EH (cell line): ENCODE results near the gene UNC5A.

Experiments
- DNase-seq: peaks from one replicate; pipeline ENCODE4 v3.0.0-alpha.2; 2015; ENCODE audit warnings: low read depth

Gene UNC5A

DNA sequence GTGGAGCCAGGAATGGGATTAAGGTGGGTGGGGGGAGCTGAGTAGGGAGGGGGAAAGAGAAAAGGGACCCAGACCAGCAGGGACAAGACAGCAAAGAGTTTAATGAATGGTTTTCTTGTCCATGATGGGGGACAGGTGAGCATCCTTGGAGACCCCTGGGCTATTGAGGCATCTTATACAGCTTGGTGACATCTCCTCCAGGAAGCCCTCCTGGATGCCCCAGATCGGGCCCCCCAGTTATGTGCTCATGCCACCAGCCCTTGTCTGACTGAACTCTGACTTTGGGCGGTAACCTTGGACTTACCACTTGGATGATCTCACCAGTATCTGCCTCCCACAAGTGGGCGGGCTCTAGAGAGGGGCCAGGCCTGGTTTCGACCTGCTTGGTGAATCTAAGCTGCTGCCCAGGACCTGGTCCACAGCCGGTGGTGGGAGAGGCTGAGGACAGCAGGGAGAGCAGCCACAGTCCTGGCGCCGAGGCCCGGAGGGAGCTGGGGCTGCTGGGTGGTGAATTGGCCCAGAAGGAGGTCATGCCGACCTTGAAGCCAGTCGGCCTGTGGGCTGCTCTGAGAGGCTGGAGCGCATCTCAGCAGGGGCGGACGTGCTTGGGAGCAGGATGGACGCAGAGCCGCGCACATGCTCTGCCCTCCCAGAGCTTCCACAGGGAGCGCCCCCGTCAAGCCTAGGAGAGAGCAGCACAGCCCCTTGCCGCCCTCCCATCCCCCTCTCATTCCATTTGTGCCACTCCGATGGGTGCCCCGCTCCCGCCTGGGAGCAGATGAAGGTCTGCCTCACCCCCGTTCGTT, 36.2 kb downstream of the UNC5A start:
- DNase-seq = no peak

DNA sequence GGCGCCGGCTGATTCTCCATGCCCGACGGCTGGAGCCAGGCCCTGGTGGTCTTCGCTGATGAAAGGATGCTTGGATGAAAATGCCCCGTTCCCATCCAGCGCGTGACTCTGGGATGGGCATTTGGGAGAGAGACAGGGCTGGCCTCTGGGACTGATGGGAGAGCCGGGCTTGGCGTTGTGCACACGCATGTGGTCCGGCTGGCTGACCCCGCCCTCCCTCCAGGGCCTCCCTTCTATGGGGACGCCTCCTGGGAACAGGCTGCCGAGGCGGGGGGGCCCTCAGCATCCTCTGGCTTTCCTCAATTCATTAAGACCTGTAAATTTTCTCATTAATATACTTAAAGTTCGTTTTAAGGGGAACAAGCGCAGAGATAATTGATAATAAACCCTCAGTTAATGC, 36.8 kb downstream of the UNC5A start:
- no peak for DNase-seq

DNA sequence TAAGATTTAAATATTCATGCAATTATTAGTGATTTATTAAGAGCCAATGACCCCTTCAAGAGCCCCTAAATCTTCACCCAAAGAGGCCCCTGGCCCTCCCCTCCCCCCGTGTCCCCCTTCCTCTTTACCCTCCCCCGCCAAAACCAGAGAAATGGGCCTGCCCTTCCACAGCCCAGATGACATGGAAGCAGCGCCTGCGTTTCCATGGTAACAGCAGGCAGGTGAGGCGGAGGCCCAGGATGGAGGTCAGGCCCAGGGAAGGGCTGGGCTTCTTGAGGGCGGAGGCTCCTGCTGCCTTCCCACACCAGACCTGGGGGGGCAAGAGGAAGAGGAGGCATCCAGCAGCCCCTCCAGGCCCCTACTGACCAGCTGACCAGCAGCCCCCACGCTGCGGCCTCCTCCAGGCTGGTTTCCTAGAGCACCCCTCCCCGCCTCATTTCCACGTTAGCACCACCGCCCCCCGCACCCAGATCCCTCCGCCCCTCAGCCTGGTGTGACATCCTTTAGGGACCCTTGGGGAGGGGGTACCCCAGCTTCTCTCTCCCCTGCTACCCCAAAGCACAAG, 37.4 kb downstream of the UNC5A start:
- no peak for DNase-seq

DNA sequence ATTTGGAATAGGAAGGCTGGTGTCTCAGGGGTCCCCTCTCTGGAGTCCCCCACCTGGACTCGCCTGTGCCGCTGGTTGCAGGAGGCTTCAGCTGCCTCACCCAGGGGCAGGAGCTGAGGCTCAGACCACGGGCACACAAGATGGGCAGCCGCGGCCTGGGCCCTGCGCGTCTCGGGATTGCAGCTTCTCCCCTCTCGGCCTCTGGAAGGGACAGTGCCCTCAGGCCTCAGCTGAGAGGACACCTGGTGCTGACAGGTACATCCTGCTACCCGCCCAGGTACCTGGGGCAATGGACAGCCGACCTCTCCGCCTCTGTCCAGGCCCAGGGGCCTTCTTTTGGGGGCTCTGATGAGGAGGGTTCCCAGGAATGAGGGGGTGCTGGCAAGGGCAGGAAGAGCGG, 38.3 kb downstream of the UNC5A start:
- no peak for DNase-seq

DNA sequence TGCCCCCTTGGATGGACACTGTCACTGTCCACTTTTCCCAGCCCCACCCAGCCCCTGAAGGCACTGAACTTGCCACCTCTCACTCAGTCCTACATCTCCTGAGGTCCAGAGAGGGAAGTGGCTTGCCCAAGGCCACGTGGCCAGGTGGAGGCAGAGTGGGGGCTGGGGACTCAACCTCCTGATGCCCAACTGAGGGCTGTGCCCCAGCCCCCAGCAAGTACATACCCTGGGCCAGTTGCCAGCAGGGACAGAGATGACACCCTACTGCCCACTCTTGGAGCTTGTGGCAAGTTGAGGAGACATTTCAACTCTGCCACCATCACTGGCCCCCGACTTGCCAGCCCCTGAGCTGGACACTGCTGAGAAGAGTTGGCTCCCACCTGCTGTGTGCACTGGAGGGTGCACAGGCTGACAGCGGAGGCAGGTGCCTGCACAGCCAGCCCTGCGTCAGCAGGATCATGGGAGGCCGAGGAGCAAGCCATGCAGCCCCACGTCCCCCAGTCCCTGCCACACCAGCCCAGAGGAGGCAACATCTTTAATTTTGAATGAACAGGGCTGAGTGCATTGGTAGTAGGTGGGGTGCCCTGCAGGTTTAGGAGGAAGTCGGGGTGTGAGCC, 39.4 kb downstream of the UNC5A start:
- no peak for DNase-seq

DNA sequence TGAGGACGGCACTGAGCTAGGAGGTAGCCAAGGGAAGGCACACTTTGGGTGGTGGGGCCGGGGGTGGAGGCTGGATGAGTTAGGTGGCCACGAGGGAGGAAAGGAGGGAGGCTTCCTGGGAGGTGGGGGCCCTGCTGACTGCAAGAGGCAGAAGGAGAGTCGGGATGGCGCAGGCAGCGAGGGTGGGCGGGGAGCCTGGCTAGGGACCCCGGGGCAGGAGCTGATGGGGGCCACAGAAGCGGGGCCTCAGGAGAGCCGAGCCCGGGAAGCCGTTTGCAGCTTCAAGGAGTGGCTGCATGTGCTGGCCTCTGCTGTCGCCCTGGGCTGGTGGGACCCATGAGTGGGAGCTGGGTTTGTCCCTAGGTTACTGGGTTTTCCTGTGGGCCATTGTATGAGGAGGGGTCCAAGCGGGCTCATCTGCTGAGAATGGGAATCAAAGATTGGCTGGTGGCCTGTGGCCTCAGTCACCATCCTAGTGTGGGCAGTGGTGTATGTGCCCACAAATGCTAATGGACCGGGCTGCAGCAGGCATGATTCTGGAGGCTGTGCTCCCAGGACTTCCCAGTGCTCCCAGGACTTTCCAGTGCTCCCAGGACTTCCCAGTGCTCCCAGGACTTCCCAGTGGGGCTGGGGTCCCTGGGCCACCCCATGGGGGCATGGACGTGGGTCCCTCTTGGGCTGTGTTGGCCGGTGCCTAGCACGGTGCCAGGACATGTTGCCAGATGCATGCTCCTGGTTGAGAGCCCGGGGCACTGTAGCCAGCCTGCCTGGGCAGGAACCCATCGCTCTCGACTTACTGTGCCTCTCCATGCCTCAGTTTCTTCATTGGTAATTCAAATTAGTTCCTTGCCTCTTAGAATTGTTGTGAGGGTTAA, 40.2 kb downstream of the UNC5A start:
- DNase-seq = no peak

DNA sequence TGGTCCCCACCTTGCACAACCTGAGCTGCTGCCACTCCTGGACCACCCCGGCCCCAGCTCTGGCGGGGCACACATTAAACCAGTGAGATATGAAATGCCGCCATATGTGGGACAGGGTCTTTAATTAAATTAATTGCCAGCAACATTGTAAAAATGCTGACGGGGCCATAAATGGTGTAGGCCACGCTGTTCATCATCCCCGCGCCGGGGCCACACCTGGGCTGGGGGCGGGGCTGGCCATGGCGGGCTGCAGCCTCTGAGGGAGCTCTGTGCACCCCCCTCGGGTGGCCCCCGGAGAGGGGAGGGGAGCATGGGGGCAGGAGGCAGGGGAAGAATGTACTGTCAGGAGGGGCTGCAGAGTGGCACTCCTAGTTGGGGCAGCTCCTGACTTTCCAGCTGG, 41.0 kb downstream of the UNC5A start:
- DNase-seq = no peak

DNA sequence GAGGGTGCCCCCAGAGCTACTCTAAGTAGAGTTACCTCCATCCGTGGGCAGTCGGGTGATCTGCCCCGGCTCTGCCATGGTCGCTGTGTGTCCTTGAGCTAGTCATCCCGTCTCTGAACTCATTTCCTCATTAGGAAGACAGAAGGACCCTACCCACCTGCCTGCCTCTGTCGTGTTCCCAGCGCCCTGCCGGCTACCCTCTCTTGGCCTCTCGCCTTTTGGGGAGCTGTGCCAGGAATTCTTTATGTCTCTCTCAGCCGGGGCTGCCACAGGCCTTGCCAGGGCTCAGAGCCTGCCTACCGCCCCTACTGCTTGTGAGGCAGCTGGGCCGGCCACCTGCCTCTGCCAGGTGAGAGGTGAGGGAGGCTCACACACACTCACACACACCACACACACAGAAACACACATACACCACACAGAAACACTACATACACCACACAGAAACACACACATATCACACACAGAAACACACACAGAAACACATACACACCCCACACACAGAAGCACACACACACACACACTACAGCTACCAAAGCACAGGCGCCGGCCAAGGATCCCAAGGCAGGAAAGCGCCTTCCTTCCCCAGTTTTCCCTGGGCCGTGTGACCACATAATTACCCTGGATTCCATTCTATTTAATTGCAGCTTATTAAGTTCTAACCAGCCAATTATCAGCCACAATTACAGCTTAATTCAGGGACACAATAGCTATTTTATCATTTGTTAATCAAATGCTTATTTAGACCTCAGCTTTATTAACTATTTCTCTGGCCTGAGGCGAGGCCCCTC, 41.7 kb downstream of the UNC5A start:
- no peak for DNase-seq

DNA sequence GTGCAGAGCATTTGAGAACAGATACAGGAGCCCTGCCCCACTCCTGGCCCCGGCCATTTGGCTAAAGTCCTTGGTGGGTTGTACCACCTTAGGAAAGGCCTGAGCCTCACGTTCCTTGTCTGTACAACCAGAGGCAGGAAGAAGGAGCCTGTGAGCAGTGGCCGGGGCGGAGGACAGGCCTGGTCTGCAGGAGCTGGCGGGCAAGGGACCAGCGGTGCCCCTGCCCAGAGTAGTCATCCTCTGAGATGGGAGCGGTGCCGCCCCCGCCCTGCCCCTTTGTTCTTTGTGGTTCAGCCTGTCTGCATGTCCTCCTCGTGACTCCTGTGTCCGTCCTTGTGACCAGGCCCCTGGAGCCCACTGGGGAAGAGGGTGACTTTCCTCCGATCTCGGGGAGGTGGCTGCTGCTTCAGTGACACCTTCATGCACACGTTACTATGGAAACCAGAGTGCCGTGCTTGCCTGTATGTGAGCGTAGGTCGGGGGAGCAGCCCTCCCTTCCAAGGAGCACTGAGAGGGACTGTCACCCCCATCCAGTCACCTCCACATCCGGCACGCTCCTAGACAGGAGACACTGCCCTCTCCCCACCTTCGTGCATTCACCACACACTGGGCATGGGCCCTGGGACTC, 42.9 kb downstream of the UNC5A start:
- no peak for DNase-seq

DNA sequence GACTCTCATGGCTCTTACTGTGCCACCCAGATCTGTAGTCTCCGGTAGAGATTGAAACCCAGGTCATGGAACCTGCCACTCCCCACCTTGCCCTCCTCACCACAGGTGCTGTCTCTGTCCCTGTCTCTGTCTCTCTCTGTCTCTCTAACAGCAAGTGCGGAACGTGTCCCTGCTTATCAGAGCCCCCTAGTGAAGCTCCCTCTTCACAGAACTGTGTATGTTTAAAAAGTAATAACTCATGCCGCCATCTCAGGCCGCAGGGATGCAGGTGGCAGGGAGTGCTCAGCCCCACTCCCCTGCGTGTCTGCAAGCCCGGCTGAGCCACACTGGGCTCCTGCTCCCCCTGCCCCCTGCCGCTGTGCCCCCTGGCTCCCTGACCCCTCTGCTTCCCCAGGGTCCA, 43.8 kb downstream of the UNC5A start:
- no peak for DNase-seq

DNA sequence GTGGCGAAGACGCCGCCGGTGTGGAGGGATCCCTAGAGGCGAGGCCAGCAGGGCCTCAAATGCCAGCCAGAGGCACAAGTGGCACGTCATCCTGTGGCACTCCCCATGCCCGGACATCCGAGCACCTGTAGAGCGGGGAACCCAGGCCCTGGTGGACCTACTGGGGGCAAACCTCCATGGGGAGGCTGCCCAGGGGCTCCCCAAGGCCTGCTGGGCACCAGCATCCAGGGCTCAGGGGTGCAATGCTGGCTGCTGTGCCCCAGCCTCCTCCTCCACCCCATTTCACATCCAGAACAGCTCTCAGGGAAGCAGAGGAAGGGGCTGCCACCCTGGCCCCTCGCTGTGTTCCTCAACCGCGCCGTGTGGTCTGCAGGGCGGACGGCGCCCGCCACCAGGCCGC, 45.2 kb downstream of the UNC5A start:
- DNase-seq = no peak

DNA sequence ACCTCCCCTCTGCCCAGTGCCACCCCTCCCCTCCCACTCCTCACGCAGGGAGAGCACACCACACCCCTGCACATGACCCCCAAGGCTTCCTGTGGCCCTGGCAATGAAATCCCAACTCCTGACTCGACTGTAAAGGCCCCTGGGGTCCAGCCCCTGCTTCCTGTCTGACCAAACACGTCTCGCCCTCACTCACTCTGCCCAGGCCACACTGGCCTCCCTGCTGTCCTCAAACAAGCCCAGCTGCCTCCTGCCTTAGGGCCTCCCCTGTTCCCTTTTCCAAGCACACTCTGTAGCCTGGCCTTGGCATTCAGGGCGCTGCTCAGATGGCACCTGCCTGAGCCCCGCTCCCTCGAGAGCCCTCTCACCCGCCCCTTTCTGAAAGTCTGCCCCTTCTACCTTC, 46.4 kb downstream of the UNC5A start:
- no peak for DNase-seq

DNA sequence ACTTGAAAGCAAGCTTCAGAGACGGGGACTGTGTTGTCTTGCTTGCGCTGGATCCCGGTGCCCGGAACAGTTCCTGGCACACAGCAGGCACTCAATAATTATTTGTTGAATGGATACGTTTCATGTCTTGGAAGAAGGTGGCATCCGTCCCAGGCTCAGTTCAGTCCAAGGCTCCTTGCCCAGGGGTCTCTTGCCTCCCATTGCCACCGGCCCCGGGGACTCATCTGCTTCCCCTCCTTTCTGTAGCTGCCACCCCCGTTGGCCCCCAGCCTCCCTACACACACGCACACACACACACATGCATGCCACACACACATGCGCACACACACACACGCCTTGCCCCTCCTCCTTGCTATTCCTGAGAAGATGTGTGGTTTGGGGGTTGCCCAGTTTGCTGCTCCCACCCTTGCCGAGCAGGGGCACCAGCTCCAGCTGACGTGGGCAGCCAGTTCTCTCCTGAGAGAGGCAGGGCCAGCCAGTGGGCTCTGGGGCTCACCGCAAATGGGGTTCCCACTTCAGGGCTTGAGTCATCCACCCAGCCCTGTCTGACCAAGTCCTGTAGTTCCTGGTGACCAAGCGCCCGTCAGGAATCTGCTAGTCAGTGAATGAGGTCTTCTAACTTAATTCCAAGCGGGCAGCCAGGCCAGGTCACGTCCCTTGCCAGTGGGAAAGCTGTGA, 47.0 kb downstream of the UNC5A start:
- DNase-seq = no peak

DNA sequence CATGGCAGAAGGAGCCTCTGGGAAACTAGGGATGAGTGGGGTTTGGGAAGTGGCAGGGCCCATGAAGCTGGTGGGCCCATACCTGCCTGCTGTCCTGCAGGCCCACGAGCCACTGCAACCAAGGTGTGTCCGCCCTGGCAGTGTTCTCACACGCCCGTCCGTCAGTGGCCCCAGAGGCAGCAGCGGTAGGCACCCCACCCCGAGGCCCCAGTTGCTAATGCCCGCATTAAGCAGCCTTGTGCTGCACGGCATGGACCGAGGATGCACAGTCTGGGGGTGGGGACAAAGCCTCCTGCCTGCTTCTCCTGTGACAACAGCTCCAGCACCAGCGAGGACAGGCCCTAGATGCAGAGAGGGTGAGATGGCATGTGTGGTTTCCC, 47.5 kb downstream of the UNC5A start:
- no peak for DNase-seq

DNA sequence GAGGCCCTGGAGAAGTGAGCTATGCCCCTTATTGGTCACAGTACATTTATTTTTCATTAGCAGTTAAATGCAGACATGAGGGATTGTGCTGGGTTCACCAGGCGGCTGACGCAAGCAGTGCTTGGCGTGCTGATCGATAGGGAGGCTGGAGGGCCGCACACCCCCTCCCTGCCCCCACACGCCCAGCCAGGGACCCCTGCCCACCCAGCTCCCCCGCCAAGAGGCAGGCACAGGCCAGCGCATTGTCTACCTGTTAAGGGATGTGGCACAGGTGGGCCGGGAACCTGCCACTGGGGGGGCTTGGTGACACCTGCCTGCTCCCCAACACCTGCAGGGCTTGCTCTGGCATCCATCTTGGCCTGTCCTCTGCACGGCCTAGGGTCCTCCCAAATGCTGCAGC, 49.6 kb downstream of the UNC5A start:
- no peak for DNase-seq

DNA sequence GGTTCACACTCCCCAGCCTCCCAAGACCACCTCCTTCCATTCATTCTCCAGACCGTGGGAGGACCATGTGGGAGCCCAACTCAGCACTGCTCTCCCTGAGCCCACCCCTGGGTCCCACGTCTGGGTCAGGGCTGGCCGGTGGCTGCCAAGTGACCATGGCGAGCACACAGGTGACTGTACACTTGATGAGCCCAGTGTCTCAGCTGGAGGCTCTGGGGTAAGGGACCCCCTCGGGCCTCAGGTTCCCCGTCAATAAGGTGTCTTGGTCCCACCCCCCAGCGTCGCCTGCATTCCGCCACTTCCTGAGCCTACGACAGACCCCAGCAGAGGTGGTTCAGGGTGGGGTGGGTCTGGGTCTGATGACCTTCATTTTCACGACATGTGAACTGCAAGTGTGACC, 50.0 kb downstream of the UNC5A start:
- no peak for DNase-seq

DNA sequence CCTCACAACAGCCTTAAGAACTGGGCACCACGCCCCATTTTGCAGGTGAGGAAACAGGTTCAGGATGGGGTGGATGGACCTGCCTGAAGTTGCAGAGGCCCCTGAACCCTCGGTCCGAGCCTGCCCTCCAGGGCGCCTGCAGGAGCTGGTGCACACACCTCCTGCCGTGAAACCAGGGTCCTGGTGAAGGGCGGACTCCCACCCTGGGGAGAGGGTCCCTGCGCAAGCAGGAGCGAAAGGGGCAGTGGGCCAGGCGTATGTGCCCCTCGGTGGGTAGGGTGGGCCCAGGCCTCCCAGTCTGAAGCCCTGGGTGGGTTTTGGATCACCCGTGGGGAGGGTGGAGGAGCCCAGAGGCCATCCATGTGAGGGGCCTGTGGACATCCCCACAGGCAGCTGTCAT, 50.9 kb downstream of the UNC5A start:
- no peak for DNase-seq

DNA sequence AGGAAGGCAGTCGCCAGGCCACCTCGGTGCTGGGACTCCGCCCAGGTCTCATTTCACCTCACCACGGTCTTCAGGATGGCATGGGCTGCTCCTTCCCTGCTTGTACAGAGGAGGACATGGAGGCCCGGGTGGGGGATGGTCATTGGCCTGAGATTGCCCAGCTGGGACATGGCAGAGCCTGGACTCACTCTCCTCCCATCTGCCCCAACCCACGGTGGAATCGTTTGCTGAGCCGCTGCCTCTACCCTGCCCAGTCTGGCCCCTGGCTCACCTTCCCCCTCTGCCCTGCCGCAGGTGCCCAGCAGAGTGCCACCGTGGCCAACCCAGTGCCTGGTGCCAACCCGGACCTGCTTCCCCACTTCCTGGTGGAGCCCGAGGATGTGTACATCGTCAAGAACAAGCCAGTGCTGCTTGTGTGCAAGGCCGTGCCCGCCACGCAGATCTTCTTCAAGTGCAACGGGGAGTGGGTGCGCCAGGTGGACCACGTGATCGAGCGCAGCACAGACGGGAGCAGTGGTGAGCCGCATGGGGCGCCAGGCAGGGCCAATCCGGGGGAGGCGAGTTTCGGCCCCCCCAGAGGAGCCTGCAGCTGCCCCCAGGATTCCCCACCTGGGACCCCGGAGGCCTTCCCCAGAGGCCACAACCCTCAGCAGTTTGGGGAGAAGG, 52.1 kb downstream of the UNC5A start:
- no peak for DNase-seq

DNA sequence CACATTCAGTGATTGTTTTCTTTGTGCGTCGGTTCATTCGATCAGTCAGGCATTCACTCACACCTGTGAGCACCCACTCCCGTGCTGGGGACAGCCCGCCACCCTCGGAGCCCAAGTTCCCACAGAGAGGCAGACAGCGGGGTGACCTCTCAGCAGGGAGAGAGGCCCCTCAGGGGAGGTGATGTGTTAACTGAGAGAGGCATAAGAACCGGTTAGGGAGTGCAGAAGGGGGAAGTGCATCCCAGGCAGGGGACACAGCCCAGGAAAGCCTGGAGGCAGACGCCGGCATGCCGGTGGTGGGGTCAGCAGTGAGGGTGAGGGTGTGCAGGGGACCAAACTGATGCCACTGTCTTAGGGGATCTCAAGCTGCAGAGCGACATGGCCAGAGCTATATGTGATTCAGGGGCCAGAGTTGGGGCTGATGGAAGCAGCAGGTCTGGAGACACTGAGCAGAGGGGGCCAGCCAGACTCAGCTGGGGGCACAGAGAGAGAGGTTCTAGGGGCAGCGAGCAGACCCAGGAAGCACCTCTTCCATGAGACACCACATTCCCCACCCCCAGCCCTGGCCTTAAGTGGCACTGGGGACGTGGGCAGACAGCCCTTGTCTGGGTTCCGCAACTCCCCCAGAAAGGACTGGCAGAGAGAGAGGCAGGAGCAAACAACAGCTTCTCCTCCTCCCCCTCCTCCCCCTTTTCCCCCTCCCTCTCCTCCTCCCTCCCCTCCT, 52.8 kb downstream of the UNC5A start:
- no peak for DNase-seq

DNA sequence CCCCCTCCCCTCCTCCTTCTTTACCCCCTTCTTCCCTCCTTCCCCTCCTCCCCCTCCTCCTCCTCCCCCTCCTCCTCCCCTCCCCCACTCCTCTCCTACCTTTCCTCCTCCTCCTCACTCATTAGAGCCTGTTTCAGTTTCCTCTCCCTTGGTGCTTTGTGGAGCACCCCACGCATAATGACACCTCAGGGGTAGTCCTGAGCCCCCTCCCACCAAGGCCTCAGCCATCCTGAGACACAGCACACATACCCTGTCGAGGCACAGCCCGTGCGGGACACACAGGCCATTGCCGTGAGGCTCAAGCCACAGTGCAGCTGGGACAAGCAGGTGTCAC, 53.4 kb downstream of the UNC5A start:
- DNase-seq = no peak
